Vagina (tissue), 2 donors: ENCODE data around the gene SNUPN.

Source experiments
- POLR2A ChIP-seq, 2 donors: fragments of 450-650 bp; IDR thresholded peaks; one replicate each; pipeline ENCODE4 v1.6.1; 2017; ENCODE audit warnings: antibody characterized with exemption in 2 of 2, mild to moderate bottlenecking in 2 of 2, moderate library complexity in 2 of 2
- POLR2AphosphoS5 ChIP-seq, 2 donors: sonication (generic); formaldehyde crosslinking; IDR thresholded peaks; one replicate each; pipeline ENCODE4 v1.9.0; 2017; ENCODE audit warnings: antibody characterized with exemption in 2 of 2, mild to moderate bottlenecking in 2 of 2, low read depth in 1 of 2; ENCODE audit not compliant: insufficient read depth in 1 of 2
- TF ChIP-seq, protein P1 (sequence below), 3 experiments: fragments of 450-650 bp in 2 of 3; fragments of 200-600 bp in 1 of 3; sonication (generic) in 1 of 3; IDR thresholded peaks; one replicate each; pipeline ENCODE4 v1.5.1; 2017 to 2019; ENCODE audit warnings: antibody characterized with exemption in 3 of 3, mild to moderate bottlenecking in 2 of 3, moderate library complexity in 2 of 3

DNA sequence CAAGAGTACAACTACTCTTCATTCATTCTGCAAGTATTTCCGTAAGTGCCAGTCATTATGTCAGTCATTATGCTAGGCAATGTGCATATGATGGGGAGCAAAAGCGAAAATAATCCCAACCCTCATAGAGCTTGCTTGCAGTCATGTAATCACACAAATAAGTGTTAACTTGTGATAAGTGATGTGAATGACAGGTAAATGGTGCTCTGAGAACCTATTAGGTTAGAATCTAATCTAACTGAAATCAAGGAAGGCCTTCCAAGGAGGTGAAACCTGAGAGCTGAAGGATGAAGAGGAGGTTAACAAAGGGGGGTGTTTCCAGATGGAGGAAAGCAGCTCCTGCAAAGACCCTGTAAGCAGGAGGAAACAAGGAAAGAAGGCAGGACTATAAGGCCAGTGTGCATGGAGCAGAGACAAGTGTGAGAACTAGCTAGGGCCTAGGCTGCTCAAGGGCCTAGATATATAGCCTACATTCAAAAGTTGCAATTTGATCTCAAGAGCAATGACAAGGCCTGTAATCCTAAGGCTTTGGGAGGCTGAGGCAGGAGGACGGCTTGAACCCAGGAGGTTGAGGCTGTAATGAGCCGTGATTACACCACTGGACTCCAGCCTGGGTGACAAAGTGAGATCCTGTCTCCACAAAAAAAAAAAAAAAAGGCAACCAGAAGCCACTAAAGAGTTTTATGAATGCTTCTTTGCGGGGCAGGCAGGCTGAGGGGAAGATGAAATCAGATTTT lies 51.7 kb downstream of the SNUPN start:
- TF ChIP-seq, protein P1, sequence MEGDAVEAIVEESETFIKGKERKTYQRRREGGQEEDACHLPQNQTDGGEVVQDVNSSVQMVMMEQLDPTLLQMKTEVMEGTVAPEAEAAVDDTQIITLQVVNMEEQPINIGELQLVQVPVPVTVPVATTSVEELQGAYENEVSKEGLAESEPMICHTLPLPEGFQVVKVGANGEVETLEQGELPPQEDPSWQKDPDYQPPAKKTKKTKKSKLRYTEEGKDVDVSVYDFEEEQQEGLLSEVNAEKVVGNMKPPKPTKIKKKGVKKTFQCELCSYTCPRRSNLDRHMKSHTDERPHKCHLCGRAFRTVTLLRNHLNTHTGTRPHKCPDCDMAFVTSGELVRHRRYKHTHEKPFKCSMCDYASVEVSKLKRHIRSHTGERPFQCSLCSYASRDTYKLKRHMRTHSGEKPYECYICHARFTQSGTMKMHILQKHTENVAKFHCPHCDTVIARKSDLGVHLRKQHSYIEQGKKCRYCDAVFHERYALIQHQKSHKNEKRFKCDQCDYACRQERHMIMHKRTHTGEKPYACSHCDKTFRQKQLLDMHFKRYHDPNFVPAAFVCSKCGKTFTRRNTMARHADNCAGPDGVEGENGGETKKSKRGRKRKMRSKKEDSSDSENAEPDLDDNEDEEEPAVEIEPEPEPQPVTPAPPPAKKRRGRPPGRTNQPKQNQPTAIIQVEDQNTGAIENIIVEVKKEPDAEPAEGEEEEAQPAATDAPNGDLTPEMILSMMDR (IDR thresholded peaks at IDR 0.05) = no peak
- TF ChIP-seq POLR2A (IDR thresholded peaks at IDR 0.05) = no peak
- TF ChIP-seq POLR2AphosphoS5 (IDR thresholded peaks at IDR 0.05; ENCODE audit: insufficient read depth in 1 of 2, low read depth in 1 of 2) = no peak
